ENCODE data around the gene SIM1.
A peak's percentile ranks its signal among the peaks of the same experiment; 100 is the strongest.
"Not testable (repeated sequence)": the region's sequence is repeated elsewhere in the genome, so short reads cannot be mapped to it uniquely, and the experiment has no call there.

The SIM1 gene

GRCh38 chr6:100370265-100370664 is 94.5 kb downstream of the SIM1 start:
- Histone ChIP-seq H3K36me3 (ENCODE audit: insufficient read depth, low read length) (no peaks in the 10 kb centered on the region), H3K4me3 (ENCODE audit: low read length, poor library complexity, severe bottlenecking) (no peak overlapping the region), H3K79me2 (ENCODE audit: insufficient read depth, low read length) (no peaks in the 10 kb centered on the region), H3K9me2 (replicated peaks; ENCODE audit: low read depth, low read length) (no peaks in the 10 kb centered on the region), H3K4me1 (ENCODE audit: insufficient read depth, low read length, poor library complexity, severe bottlenecking) (peaks cover 30% of the 10 kb centered on the region), H3K4me2 (ENCODE audit: low read depth, low read length, poor library complexity, severe bottlenecking) (no peak overlapping the region), H3K27me3 (ENCODE audit: insufficient read depth, low read length, poor library complexity, severe bottlenecking) (no peaks in the 10 kb centered on the region), H4K20me1 (ENCODE audit: insufficient read depth, low read length, poor library complexity, severe bottlenecking) (no peaks in the 10 kb centered on the region), H3K9me3 (ENCODE audit: insufficient read depth, low read depth, low read length) (0 out of 2 replicates have a peak, but pooled peaks cover 4% of the 10 kb centered on the region), H3F3A (ENCODE audit: low read depth) (peaks cover 5% of the 10 kb centered on the region; the same call in 1 of the 2 replicates), H3K9ac (ENCODE audit: low read depth, low read length, poor library complexity, severe bottlenecking) (no peak overlapping the region), H2AFZ (ENCODE audit: low read length) (no peak overlapping the region)
- no peak for TF ChIP-seq EZH2phosphoT487 (IDR thresholded peaks at IDR 0.05; ENCODE audit: borderline replicate concordance)
- TF ChIP-seq CTCF (conservative IDR thresholded peaks at IDR 0.05; ENCODE audit: low read length), result peak; percentile 52

- Histone ChIP-seq H2AFZ (ENCODE audit: low read length) (no peak overlapping the region), H3K9me2 (replicated peaks; ENCODE audit: low read depth, low read length) (no peaks in the 10 kb centered on the region), H3K4me3 (ENCODE audit: low read length, poor library complexity, severe bottlenecking) (no peak overlapping the region), H3K4me1 (ENCODE audit: insufficient read depth, low read length, poor library complexity, severe bottlenecking) (peaks cover 35% of the 10 kb centered on the region), H4K20me1 (ENCODE audit: insufficient read depth, low read length, poor library complexity, severe bottlenecking) (no peaks in the 10 kb centered on the region), H3K27me3 (ENCODE audit: insufficient read depth, low read length, poor library complexity, severe bottlenecking) (no peaks in the 10 kb centered on the region), H3F3A (ENCODE audit: low read depth) (peaks cover 8% of the 10 kb centered on the region; the same call in 1 of the 2 replicates), H3K4me2 (ENCODE audit: low read depth, low read length, poor library complexity, severe bottlenecking) (no peak overlapping the region), H3K36me3 (ENCODE audit: insufficient read depth, low read length) (no peaks in the 10 kb centered on the region), H3K9ac (ENCODE audit: low read depth, low read length, poor library complexity, severe bottlenecking) (no peak overlapping the region), H3K79me2 (ENCODE audit: insufficient read depth, low read length) (no peaks in the 10 kb centered on the region), H3K9me3 (ENCODE audit: insufficient read depth, low read depth, low read length) (0 out of 2 replicates have a peak, but pooled peaks cover 4% of the 10 kb centered on the region)
- no peak for TF ChIP-seq CTCF (conservative IDR thresholded peaks at IDR 0.05; ENCODE audit: low read length)
- no peak for TF ChIP-seq EZH2phosphoT487 (IDR thresholded peaks at IDR 0.05; ENCODE audit: borderline replicate concordance)
Measured at GRCh38 chr6:100366419-100366818, 98.3 kb downstream of the SIM1 start.

GRCh38 chr6:100363651-100364050 is 101.1 kb downstream of the SIM1 start:
- TF ChIP-seq EZH2phosphoT487 (IDR thresholded peaks at IDR 0.05; ENCODE audit: borderline replicate concordance), result no peak
- TF ChIP-seq CTCF (conservative IDR thresholded peaks at IDR 0.05; ENCODE audit: low read length), result no peak
- H3F3A ChIP-seq (ENCODE audit: low read depth), result 0 out of 2 replicates have a peak, but pooled peaks cover 3% of the 10 kb centered on the region
- no peaks in the 10 kb centered on the region for H3K36me3 ChIP-seq (ENCODE audit: insufficient read depth, low read length)
- H3K4me2 ChIP-seq (ENCODE audit: low read depth, low read length, poor library complexity, severe bottlenecking), result no peak overlapping the region
- H3K9ac ChIP-seq (ENCODE audit: low read depth, low read length, poor library complexity, severe bottlenecking), result no peak overlapping the region
- H2AFZ ChIP-seq (ENCODE audit: low read length), result no peak overlapping the region
- H3K9me3 ChIP-seq (ENCODE audit: insufficient read depth, low read depth, low read length), result 0 out of 2 replicates have a peak, but pooled peaks cover 4% of the 10 kb centered on the region
- no peaks in the 10 kb centered on the region for H3K27me3 ChIP-seq (ENCODE audit: insufficient read depth, low read length, poor library complexity, severe bottlenecking)
- no peaks in the 10 kb centered on the region for H3K79me2 ChIP-seq (ENCODE audit: insufficient read depth, low read length)
- no peak overlapping the region for H3K4me3 ChIP-seq (ENCODE audit: low read length, poor library complexity, severe bottlenecking)
- peaks cover 27% of the 10 kb centered on the region for H3K4me1 ChIP-seq (ENCODE audit: insufficient read depth, low read length, poor library complexity, severe bottlenecking)
- H3K9me2 ChIP-seq (replicated peaks; ENCODE audit: low read depth, low read length), result no peaks in the 10 kb centered on the region
- no peaks in the 10 kb centered on the region for H4K20me1 ChIP-seq (ENCODE audit: insufficient read depth, low read length, poor library complexity, severe bottlenecking)

GRCh38 chr6:100354736-100355641 is 109.7 kb downstream of the SIM1 start:
- not testable (repeated sequence) for H3K9me3 ChIP-seq (ENCODE audit: insufficient read depth, low read depth, low read length); H3K79me2 ChIP-seq (ENCODE audit: insufficient read depth, low read length); H3F3A ChIP-seq (ENCODE audit: low read depth); H3K9ac ChIP-seq (ENCODE audit: low read depth, low read length, poor library complexity, severe bottlenecking); H2AFZ ChIP-seq (ENCODE audit: low read length); H3K4me2 ChIP-seq (ENCODE audit: low read depth, low read length, poor library complexity, severe bottlenecking); H4K20me1 ChIP-seq (ENCODE audit: insufficient read depth, low read length, poor library complexity, severe bottlenecking); H3K4me1 ChIP-seq (ENCODE audit: insufficient read depth, low read length, poor library complexity, severe bottlenecking); H3K9me2 ChIP-seq (replicated peaks; ENCODE audit: low read depth, low read length); H3K36me3 ChIP-seq (ENCODE audit: insufficient read depth, low read length); H3K4me3 ChIP-seq (ENCODE audit: low read length, poor library complexity, severe bottlenecking); H3K27me3 ChIP-seq (ENCODE audit: insufficient read depth, low read length, poor library complexity, severe bottlenecking)
